ENCODE data around the gene TMEM138.

Gene TMEM138

GRCh38 chr11:61413496-61413895, 51.3 kb downstream of the TMEM138 start:
- H3K4me3 ChIP-seq (ENCODE audit: low read depth, low read length): no peak overlapping the region
- DNase-seq (ENCODE audit: low read depth): no peak
- TF ChIP-seq, protein P1, sequence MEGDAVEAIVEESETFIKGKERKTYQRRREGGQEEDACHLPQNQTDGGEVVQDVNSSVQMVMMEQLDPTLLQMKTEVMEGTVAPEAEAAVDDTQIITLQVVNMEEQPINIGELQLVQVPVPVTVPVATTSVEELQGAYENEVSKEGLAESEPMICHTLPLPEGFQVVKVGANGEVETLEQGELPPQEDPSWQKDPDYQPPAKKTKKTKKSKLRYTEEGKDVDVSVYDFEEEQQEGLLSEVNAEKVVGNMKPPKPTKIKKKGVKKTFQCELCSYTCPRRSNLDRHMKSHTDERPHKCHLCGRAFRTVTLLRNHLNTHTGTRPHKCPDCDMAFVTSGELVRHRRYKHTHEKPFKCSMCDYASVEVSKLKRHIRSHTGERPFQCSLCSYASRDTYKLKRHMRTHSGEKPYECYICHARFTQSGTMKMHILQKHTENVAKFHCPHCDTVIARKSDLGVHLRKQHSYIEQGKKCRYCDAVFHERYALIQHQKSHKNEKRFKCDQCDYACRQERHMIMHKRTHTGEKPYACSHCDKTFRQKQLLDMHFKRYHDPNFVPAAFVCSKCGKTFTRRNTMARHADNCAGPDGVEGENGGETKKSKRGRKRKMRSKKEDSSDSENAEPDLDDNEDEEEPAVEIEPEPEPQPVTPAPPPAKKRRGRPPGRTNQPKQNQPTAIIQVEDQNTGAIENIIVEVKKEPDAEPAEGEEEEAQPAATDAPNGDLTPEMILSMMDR (IDR thresholded peaks at IDR 0.05; ENCODE audit: low read depth, low read length): no peak
- TF ChIP-seq MYC (IDR thresholded peaks at IDR 0.05; ENCODE audit: low read depth, low read length) (no peak), POLR2A (IDR thresholded peaks at IDR 0.05; ENCODE audit: extremely low read depth, insufficient read length) (no peak), MAX (IDR thresholded peaks at IDR 0.05; ENCODE audit: low read depth, low read length) (no peak)

DNA sequence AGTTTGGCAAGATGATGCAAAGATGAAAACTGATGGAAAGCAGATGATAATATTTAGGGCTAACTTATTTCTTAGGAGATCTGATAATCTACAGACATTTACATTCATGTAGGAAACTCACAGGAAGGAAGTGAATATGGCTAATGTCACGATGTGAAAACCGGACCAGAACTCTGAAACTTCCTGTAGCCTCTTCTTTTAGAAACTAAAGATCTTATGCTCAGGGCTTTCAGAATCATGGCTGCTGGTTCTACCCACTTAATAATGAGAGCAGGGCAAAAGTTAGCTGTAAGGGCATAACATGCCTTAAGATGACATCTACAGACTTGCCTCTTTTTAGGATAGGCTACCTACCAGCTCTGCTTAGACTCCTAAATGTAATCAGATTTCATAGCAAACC, 52.4 kb downstream of the TMEM138 start:
- TF ChIP-seq POLR2A (IDR thresholded peaks at IDR 0.05; ENCODE audit: extremely low read depth, insufficient read length) (no peak), MYC (IDR thresholded peaks at IDR 0.05; ENCODE audit: low read depth, low read length) (no peak), MAX (IDR thresholded peaks at IDR 0.05; ENCODE audit: low read depth, low read length) (no peak)
- TF ChIP-seq, protein P1 (IDR thresholded peaks at IDR 0.05; ENCODE audit: low read depth, low read length): no peak
- H3K4me3 ChIP-seq (ENCODE audit: low read depth, low read length): no peak overlapping the region
- DNase-seq (ENCODE audit: low read depth): no peak

DNA sequence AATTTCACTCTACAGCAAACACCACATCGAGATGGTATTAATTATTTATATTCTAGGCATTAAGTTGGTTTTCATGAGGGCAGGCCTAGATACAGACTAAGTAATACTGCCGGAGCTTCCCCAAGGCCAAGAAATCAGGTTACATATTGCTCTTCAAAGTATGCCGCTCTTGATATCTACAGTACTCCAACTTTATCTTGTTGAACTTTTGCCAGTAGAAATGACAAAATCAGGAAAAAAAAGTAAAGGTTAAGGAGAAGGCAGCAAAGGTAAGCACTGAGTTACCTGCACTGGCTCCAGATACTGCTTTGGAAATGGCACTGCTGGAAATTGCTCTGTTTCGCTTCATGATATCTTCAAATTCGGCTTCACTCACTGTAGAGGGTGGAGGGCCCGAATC, 53.2 kb downstream of the TMEM138 start:
- no peak overlapping the region for H3K4me3 ChIP-seq (ENCODE audit: low read depth, low read length)
- TF ChIP-seq MYC (IDR thresholded peaks at IDR 0.05; ENCODE audit: low read depth, low read length): no peak
- TF ChIP-seq MAX (IDR thresholded peaks at IDR 0.05; ENCODE audit: low read depth, low read length): no peak
- TF ChIP-seq POLR2A (IDR thresholded peaks at IDR 0.05; ENCODE audit: extremely low read depth, insufficient read length): no peak
- TF ChIP-seq, protein P1 (IDR thresholded peaks at IDR 0.05; ENCODE audit: low read depth, low read length): no peak
- DNase-seq (ENCODE audit: low read depth): no peak

DNA sequence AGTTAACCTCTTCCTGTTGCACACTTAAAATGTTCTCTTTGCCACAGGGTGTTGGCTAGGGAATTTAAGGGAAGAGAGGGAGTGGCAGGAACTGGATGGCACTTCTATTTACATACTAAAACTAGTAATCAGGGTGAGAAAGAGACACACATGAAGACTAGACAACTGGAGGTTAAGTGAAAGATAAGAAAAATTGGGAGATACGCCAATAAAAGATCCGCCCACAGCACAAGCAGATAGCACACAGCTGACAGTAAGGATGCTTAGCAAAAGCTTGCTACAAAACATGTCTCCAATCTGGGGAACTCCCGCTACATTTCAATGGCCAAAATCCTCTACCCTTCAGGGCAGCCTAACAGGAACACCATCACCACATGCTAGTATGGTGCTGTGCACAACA, 54.8 kb downstream of the TMEM138 start:
- no peak for DNase-seq (ENCODE audit: low read depth)
- TF ChIP-seq MYC (IDR thresholded peaks at IDR 0.05; ENCODE audit: low read depth, low read length) (no peak), MAX (IDR thresholded peaks at IDR 0.05; ENCODE audit: low read depth, low read length) (no peak), POLR2A (IDR thresholded peaks at IDR 0.05; ENCODE audit: extremely low read depth, insufficient read length) (no peak)
- TF ChIP-seq, protein P1 (IDR thresholded peaks at IDR 0.05; ENCODE audit: low read depth, low read length): no peak
- H3K4me3 ChIP-seq (ENCODE audit: low read depth, low read length): no peak overlapping the region

- peak; percentile 73 for DNase-seq (ENCODE audit: low read depth)
- TF ChIP-seq, protein P1 (IDR thresholded peaks at IDR 0.05; ENCODE audit: low read depth, low read length): no peak
- TF ChIP-seq MAX (IDR thresholded peaks at IDR 0.05; ENCODE audit: low read depth, low read length) (peak; percentile 25; the same call in 1 of the 2 replicates), POLR2A (IDR thresholded peaks at IDR 0.05; ENCODE audit: extremely low read depth, insufficient read length) (no peak), MYC (IDR thresholded peaks at IDR 0.05; ENCODE audit: low read depth, low read length) (peak; percentile 61)
- no peak overlapping the region for H3K4me3 ChIP-seq (ENCODE audit: low read depth, low read length)
Measured at GRCh38 chr11:61417670-61418069, 55.5 kb downstream of the TMEM138 start.

- DNase-seq (ENCODE audit: low read depth): no peak
- H3K4me3 ChIP-seq (ENCODE audit: low read depth, low read length): no peak overlapping the region
- TF ChIP-seq POLR2A (IDR thresholded peaks at IDR 0.05; ENCODE audit: extremely low read depth, insufficient read length) (no peak), MYC (IDR thresholded peaks at IDR 0.05; ENCODE audit: low read depth, low read length) (no peak), MAX (IDR thresholded peaks at IDR 0.05; ENCODE audit: low read depth, low read length) (no peak)
- TF ChIP-seq, protein P1 (IDR thresholded peaks at IDR 0.05; ENCODE audit: low read depth, low read length): no peak
Measured at GRCh38 chr11:61418136-61418535, 56.0 kb downstream of the TMEM138 start.

All from NB4 (cell line).